Measurements from ENCODE around the gene GPAM. TPM values are rescaled to one million over a fixed set of nuclear protein-coding genes. Genes with fewer than 3 reads are reported as not detected.
"Not testable (repeated sequence)": the region's sequence is repeated elsewhere in the genome, so short reads cannot be mapped to it uniquely, and the experiment has no call there.

Gene GPAM
- total RNA-seq, 1 donor from 2014 or later: 22.2 TPM

DNA sequence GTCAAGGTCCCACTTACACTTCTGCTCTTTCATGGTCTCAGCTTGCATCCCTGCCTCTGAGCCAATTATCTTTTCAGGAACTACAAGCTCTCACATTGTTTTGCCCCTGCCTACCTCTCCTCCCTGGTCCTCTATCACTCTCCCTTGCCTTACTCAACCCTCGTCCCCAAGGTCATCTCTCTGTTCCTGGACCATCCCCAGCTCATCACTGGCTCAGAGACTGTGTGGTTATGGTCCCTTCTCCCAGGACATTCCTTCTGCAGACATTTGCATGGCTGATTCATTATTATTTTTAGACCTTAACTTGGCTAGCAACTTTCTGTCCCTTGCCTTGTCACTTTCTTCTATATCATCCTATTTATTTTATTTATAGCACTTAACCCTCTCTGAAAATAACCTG lies 17.8 kb upstream of the GPAM start:
- H3K9me3 ChIP-seq (replicated peaks): no peaks in the 10 kb centered on the region
- no peaks in the 10 kb centered on the region for H3K27me3 ChIP-seq (ENCODE audit: low read depth)
- intact Hi-C loops (cut with micrococcal nuclease): no loop called here
- DNase-seq: no peak
- H3K4me1 ChIP-seq: peaks cover 15% of the 10 kb centered on the region
- no peaks in the 10 kb centered on the region for H3K36me3 ChIP-seq
- no peak overlapping the region for H3K4me3 ChIP-seq
- no peak overlapping the region for H3K27ac ChIP-seq (replicated peaks)
- TF ChIP-seq, protein P1, sequence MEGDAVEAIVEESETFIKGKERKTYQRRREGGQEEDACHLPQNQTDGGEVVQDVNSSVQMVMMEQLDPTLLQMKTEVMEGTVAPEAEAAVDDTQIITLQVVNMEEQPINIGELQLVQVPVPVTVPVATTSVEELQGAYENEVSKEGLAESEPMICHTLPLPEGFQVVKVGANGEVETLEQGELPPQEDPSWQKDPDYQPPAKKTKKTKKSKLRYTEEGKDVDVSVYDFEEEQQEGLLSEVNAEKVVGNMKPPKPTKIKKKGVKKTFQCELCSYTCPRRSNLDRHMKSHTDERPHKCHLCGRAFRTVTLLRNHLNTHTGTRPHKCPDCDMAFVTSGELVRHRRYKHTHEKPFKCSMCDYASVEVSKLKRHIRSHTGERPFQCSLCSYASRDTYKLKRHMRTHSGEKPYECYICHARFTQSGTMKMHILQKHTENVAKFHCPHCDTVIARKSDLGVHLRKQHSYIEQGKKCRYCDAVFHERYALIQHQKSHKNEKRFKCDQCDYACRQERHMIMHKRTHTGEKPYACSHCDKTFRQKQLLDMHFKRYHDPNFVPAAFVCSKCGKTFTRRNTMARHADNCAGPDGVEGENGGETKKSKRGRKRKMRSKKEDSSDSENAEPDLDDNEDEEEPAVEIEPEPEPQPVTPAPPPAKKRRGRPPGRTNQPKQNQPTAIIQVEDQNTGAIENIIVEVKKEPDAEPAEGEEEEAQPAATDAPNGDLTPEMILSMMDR (IDR thresholded peaks at IDR 0.05; ENCODE audit: borderline replicate concordance): no peak

DNA sequence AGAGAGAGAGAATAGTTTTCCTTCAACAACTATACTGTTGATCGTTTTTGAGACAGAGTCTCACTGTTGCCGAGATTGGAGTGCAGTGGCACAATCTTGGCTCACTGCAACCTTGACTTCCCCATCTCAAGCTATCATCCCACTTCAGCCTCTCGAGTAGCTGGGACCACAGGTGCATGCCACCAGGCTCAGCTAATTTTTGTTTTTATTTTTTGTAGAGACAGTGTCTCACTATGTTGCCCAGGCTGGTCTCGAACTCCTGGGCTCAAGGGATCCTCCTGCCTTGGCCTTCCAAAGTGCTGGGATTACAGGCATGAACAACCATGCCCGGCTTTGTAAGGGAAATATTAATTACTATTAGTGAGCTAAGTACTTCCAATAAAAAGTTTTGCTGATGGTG lies 16.7 kb upstream of the GPAM start:
- H3K36me3 ChIP-seq; H3K27me3 ChIP-seq (ENCODE audit: low read depth); DNase-seq; H3K27ac ChIP-seq (replicated peaks); H3K9me3 ChIP-seq (replicated peaks); H3K4me3 ChIP-seq; intact Hi-C loops (cut with micrococcal nuclease): not testable (repeated sequence)
- peaks cover 15% of the 10 kb centered on the region for H3K4me1 ChIP-seq

DNA sequence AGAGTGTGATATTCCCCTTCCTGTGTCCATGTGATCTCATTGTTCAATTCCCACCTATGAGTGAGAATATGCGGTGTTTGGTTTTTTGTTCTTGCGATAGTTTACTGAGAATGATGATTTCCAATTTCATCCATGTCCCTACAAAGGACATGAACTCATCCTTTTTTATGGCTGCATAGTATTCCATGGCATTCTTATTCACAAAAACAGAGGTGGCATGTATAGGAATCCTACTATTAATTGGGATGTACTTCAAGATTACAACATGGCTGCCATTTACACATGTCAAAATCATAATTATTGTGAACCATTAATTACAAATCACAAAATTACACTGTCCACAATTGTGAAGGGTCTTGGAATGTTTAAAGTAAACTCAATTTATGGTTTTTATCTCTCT lies 14.1 kb upstream of the GPAM start:
- H3K27ac ChIP-seq (replicated peaks); intact Hi-C loops (cut with micrococcal nuclease); H3K27me3 ChIP-seq (ENCODE audit: low read depth); H3K36me3 ChIP-seq; DNase-seq; H3K4me3 ChIP-seq; H3K9me3 ChIP-seq (replicated peaks): not testable (repeated sequence)
- peaks cover 15% of the 10 kb centered on the region for H3K4me1 ChIP-seq

DNA sequence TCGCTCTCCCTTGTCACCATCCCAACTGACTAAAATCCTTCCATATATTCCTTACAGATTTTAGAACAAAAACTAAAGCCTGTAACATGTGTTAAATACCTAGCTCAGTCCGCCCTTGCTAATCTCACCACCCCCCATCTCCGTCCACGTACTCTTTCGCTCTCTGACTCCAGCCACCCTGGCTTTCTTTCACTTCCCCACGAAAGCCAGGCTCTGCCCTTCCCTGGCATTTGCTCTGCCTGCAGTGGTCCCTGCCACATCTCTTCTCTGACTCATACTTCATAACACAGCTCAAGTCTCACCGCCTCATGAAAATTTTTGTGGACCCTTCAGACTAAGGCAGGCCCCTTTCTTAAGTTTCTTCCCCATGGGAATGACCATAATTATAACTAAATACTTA lies 11.7 kb upstream of the GPAM start:
- no peaks in the 10 kb centered on the region for H3K9me3 ChIP-seq (replicated peaks)
- no peaks in the 10 kb centered on the region for H3K4me1 ChIP-seq
- intact Hi-C loops (cut with micrococcal nuclease): no loop called here
- no peak overlapping the region for H3K4me3 ChIP-seq
- no peak for DNase-seq
- H3K36me3 ChIP-seq: no peaks in the 10 kb centered on the region
- H3K27ac ChIP-seq (replicated peaks): no peak overlapping the region
- TF ChIP-seq, protein P1 (IDR thresholded peaks at IDR 0.05; ENCODE audit: borderline replicate concordance): no peak
- no peaks in the 10 kb centered on the region for H3K27me3 ChIP-seq (ENCODE audit: low read depth)

DNA sequence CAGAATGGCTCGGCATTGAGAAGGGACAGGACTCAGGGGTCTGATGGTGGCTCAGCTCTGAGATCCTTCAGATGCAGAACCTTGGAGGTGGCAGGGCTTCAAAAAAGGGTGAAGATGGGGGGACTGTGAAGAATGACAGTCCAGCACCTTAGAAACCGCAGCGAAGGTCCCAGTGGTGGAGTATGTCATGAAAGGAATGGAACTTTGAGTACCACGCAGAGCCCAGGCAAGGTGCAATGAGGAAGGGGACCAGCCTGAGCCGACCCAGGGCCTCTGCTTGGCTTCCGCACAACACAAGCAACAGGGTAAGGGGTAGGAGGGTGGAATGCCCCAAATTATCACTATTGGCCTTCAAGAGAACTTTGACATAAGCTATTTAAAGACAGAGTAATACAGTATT lies 8.2 kb upstream of the GPAM start:
- no peak for DNase-seq
- no peaks in the 10 kb centered on the region for H3K36me3 ChIP-seq
- intact Hi-C loops (cut with micrococcal nuclease): no loop called here
- H3K27me3 ChIP-seq (ENCODE audit: low read depth): no peaks in the 10 kb centered on the region
- H3K9me3 ChIP-seq (replicated peaks): no peaks in the 10 kb centered on the region
- no peaks in the 10 kb centered on the region for H3K4me1 ChIP-seq
- H3K4me3 ChIP-seq: no peak overlapping the region
- no peak overlapping the region for H3K27ac ChIP-seq (replicated peaks)
- TF ChIP-seq, protein P1 (IDR thresholded peaks at IDR 0.05; ENCODE audit: borderline replicate concordance): no peak

DNA sequence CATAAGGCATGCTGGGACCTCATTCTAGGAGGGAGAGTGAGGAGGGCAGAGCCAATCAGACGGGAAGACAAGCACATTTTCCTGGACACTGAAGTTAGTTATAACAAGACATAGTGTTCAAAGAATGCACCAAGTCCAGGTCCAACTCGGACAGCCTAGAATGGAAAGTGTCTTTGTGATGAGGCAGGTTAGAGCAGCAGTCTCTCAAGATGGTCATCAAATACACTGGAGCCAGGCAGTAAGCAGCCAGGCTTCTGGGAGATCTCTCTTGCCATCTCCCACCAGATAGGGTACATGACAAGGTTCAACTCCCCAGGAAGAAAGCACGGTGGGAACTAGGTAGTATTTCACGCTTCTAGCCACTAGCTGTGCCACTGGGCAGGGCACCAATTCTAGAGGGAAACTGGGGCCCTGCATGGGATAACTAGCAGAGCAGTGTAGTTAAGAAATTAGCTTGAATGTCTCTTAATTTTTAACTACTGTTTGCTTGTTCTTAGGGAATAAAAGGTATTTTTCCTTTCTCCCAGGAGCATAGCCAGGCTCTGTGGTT lies 7.6 kb upstream of the GPAM start:
- Histone ChIP-seq H3K4me1 (no peaks in the 10 kb centered on the region), H3K4me3 (no peak overlapping the region), H3K27ac (replicated peaks) (no peak overlapping the region), H3K27me3 (ENCODE audit: low read depth) (no peaks in the 10 kb centered on the region), H3K36me3 (no peaks in the 10 kb centered on the region), H3K9me3 (replicated peaks) (no peaks in the 10 kb centered on the region)
- intact Hi-C loops (cut with micrococcal nuclease): no loop called here
- no peak for DNase-seq
- TF ChIP-seq, protein P1 (IDR thresholded peaks at IDR 0.05; ENCODE audit: borderline replicate concordance): no peak
